SU-DHL-6 (cell line): ENCODE measurements around the gene TUFT1.

Experiments used
- H2AFZ ChIP-seq: fragments of 200-600 bp; sonication (generic); 2 replicates; pipeline ENCODE4 v1.6.1; 2014; ENCODE audit warnings: low read depth, mild to moderate bottlenecking, moderate library complexity, mixed read lengths, antibody characterized with exemption, low read length; ENCODE audit not compliant: severe bottlenecking
- H3F3A ChIP-seq: fragments of 200-600 bp; shearing (Covaris generic); 2 replicates; pipeline ENCODE4 v1.6.0; 2016; ENCODE audit warnings: antibody characterized with exemption, mild to moderate bottlenecking; ENCODE audit not compliant: insufficient read depth
- H3K27ac ChIP-seq: fragments of 200-600 bp; sonication (generic); 2 replicates; pipeline ENCODE4 v1.5.1; 2016; ENCODE audit warnings: low read depth, mild to moderate bottlenecking, low read length, moderate library complexity, mixed read lengths
- H3K27me3 ChIP-seq: fragments of 200-600 bp; sonication (generic), shearing (Covaris generic); 2 replicates; pipeline ENCODE4 v1.6.0; 2014; ENCODE audit warnings: mild to moderate bottlenecking, low read length
- H3K36me3 ChIP-seq: fragments of 200-600 bp; sonication (generic); 2 replicates; pipeline ENCODE4 v1.6.1; 2014; ENCODE audit warnings: mild to moderate bottlenecking, low read length, mixed read lengths
- H3K4me2 ChIP-seq: fragments of 300-600, 200-600 bp; shearing (Covaris generic), sonication (generic); 2 replicates; pipeline ENCODE4 v1.6.0; 2014; ENCODE audit warnings: low read length, low read depth, mild to moderate bottlenecking; ENCODE audit not compliant: poor library complexity, severe bottlenecking
- H3K4me3 ChIP-seq: fragments of 200-600 bp; sonication (generic); 2 replicates; pipeline ENCODE4 v1.5.1; 2014; ENCODE audit warnings: antibody characterized with exemption, low read length, mild to moderate bottlenecking, mixed read lengths; ENCODE audit not compliant: insufficient read depth, poor library complexity, severe bottlenecking
- H3K79me2 ChIP-seq: fragments of 200-600 bp; sonication (generic); 2 replicates; pipeline ENCODE4 v1.6.1; 2014; ENCODE audit warnings: mild to moderate bottlenecking, low read length, moderate library complexity; ENCODE audit not compliant: insufficient read depth
- H3K9ac ChIP-seq: fragments of 200-600 bp; sonication (generic); 2 replicates; pipeline ENCODE4 v1.7.0; 2014; ENCODE audit warnings: mild to moderate bottlenecking, low read length
- H3K9me2 ChIP-seq: fragments of 200-600 bp; sonication (generic); replicated peaks from 2 replicates; pipeline ENCODE4 v1.6.1; 2014; ENCODE audit warnings: low read length; ENCODE audit not compliant: insufficient read depth
- H3K9me3 ChIP-seq: fragments of 200-600 bp; sonication (generic); 2 replicates; pipeline ENCODE4 v1.6.1; 2014; ENCODE audit warnings: low read length, mixed read lengths; ENCODE audit not compliant: insufficient read depth
- H4K20me1 ChIP-seq: fragments of 200-600 bp; sonication (generic); 2 replicates; pipeline ENCODE4 v1.6.1; 2014; ENCODE audit warnings: low read depth, mild to moderate bottlenecking, antibody characterized with exemption, low read length, moderate library complexity, mixed read lengths
- EZH2phosphoT487 ChIP-seq: fragments of 200-600 bp; sonication (generic), shearing (Covaris generic); conservative IDR thresholded peaks from 2 replicates; pipeline ENCODE4 v1.6.1; 2018; ENCODE audit warnings: mild to moderate bottlenecking, antibody characterized with exemption, low read length, moderate library complexity, mixed read lengths
- TF ChIP-seq, protein P1 (sequence below): fragments of 200-600 bp; sonication (generic); IDR thresholded peaks from one replicate; pipeline ENCODE4 v1.5.1; 2017; ENCODE audit warnings: antibody characterized with exemption, mild to moderate bottlenecking, low read length, moderate library complexity; ENCODE audit not compliant: insufficient read depth, poor library complexity, severe bottlenecking

The TUFT1 gene

GRCh38 chr1:151529211-151529702 is 10.9 kb upstream of the TUFT1 start:
- Histone ChIP-seq H3K4me3 (no peak overlapping the region), H3K27me3 (no peaks in the 10 kb centered on the region), H3F3A (no peaks in the 10 kb centered on the region), H3K27ac (no peak overlapping the region), H3K36me3 (no peaks in the 10 kb centered on the region), H3K79me2 (no peaks in the 10 kb centered on the region), H3K9me2 (no peaks in the 10 kb centered on the region), H2AFZ (no peak overlapping the region), H4K20me1 (no peaks in the 10 kb centered on the region), H3K4me2 (no peak overlapping the region), H3K9me3 (no peaks in the 10 kb centered on the region), H3K9ac (no peak overlapping the region)
- TF ChIP-seq EZH2phosphoT487 = no peak
- TF ChIP-seq, protein P1, sequence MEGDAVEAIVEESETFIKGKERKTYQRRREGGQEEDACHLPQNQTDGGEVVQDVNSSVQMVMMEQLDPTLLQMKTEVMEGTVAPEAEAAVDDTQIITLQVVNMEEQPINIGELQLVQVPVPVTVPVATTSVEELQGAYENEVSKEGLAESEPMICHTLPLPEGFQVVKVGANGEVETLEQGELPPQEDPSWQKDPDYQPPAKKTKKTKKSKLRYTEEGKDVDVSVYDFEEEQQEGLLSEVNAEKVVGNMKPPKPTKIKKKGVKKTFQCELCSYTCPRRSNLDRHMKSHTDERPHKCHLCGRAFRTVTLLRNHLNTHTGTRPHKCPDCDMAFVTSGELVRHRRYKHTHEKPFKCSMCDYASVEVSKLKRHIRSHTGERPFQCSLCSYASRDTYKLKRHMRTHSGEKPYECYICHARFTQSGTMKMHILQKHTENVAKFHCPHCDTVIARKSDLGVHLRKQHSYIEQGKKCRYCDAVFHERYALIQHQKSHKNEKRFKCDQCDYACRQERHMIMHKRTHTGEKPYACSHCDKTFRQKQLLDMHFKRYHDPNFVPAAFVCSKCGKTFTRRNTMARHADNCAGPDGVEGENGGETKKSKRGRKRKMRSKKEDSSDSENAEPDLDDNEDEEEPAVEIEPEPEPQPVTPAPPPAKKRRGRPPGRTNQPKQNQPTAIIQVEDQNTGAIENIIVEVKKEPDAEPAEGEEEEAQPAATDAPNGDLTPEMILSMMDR = no peak

DNA sequence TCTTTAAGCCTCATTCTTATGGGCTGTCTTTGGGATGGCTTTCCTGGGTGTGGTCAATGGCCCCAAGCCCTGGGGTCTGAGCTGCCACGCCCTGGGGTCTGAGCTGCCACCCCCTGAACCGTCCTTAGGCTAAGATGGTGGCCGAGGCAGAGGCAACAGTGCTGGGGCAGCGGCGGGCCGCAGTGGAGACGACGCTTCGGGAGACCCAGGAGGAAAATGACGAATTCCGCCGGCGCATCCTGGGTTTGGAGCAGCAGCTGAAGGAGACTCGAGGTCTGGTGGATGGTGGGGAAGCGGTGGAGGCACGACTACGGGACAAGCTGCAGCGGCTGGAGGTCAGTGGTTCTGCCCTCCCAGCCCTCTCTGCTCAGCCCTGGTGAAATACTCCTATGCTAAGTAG is 10.3 kb upstream of the TUFT1 start:
- Histone ChIP-seq H3K9ac (no peak overlapping the region), H3K9me2 (no peaks in the 10 kb centered on the region), H3K36me3 (no peaks in the 10 kb centered on the region), H3K79me2 (no peaks in the 10 kb centered on the region), H3K27me3 (no peaks in the 10 kb centered on the region), H3F3A (no peaks in the 10 kb centered on the region), H2AFZ (no peak overlapping the region), H3K9me3 (no peaks in the 10 kb centered on the region), H4K20me1 (no peaks in the 10 kb centered on the region), H3K4me2 (no peak overlapping the region), H3K4me3 (no peak overlapping the region), H3K27ac (no peak overlapping the region)
- TF ChIP-seq, protein P1 = no peak
- TF ChIP-seq EZH2phosphoT487 = no peak

DNA sequence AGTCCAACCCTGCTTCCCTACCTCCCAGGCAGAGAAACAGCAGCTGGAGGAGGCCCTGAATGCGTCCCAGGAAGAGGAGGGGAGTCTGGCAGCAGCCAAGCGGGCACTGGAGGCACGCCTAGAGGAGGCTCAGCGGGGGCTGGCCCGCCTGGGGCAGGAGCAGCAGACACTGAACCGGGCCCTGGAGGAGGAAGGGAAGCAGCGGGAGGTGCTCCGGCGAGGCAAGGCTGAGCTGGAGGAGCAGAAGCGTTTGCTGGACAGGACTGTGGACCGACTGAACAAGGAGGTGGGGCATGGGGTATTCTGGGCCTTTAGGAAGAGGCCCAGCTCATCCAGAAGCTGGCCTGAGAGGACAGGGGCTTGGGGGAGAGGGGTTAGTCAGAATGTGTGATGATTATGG is 9.6 kb upstream of the TUFT1 start:
- no peaks in the 10 kb centered on the region for H4K20me1 ChIP-seq
- TF ChIP-seq EZH2phosphoT487 = no peak
- TF ChIP-seq, protein P1 = no peak
- no peaks in the 10 kb centered on the region for H3K9me3 ChIP-seq
- no peak overlapping the region for H2AFZ ChIP-seq
- H3K36me3 ChIP-seq = no peaks in the 10 kb centered on the region
- no peak overlapping the region for H3K4me2 ChIP-seq
- H3F3A ChIP-seq = no peaks in the 10 kb centered on the region
- no peaks in the 10 kb centered on the region for H3K9me2 ChIP-seq
- H3K79me2 ChIP-seq = no peaks in the 10 kb centered on the region
- H3K27ac ChIP-seq = no peak overlapping the region
- H3K9ac ChIP-seq = no peak overlapping the region
- H3K4me3 ChIP-seq = no peak overlapping the region
- no peaks in the 10 kb centered on the region for H3K27me3 ChIP-seq

DNA sequence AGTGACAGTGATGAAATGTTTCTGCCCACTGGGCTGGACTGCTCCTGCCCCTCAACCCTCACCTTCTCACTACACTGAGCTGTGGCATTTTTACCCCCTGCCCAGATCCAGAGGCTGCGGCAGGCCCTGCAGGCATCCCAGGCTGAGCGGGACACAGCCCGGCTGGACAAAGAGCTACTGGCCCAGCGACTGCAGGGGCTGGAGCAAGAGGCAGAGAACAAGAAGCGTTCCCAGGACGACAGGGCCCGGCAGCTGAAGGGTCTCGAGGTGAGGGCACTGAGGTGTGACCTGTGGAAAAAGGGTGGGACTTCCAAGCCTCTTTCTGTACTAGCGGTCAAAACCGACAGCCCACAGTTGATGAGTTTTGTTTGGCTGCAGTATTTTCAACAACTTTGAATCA is 6.2 kb upstream of the TUFT1 start:
- no peak overlapping the region for H3K4me2 ChIP-seq
- no peak for TF ChIP-seq EZH2phosphoT487
- TF ChIP-seq, protein P1 = no peak
- no peaks in the 10 kb centered on the region for H3K9me3 ChIP-seq
- no peaks in the 10 kb centered on the region for H3K79me2 ChIP-seq
- no peak overlapping the region for H3K9ac ChIP-seq
- H3F3A ChIP-seq = no peaks in the 10 kb centered on the region
- no peak overlapping the region for H3K4me3 ChIP-seq
- no peaks in the 10 kb centered on the region for H3K36me3 ChIP-seq
- H3K27me3 ChIP-seq = no peaks in the 10 kb centered on the region
- H3K27ac ChIP-seq = no peak overlapping the region
- H3K9me2 ChIP-seq = no peaks in the 10 kb centered on the region
- no peak overlapping the region for H2AFZ ChIP-seq
- H4K20me1 ChIP-seq = no peaks in the 10 kb centered on the region
